Amniotic stem cell (primary cell): Measurements from ENCODE around the gene SLC1A2.

Source experiments
- DNase-seq: peaks from one replicate; lab custom pipeline; 2025; lab: John Stamatoyannopoulos, UW

Gene SLC1A2

DNA sequence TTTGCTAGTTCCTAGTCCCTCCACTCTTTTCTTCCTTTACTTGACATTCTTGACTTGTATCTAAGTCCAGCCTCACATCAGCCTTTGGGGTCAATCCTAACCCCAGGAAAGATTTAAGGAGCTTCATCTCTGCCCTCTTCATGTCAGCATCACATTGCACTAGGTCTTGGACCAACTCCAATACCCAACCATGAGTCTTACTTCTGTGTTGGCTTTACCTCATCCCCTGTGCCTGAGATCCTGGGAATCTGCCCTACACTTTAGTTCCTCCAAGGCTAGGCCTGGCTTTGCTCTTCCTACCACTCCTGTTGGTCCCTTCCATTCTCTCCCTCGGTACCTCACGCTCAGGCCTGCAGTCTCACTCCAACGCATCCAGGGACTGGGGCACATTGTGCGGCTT lies 117.0 kb downstream of the SLC1A2 start:
- no peak for DNase-seq

DNA sequence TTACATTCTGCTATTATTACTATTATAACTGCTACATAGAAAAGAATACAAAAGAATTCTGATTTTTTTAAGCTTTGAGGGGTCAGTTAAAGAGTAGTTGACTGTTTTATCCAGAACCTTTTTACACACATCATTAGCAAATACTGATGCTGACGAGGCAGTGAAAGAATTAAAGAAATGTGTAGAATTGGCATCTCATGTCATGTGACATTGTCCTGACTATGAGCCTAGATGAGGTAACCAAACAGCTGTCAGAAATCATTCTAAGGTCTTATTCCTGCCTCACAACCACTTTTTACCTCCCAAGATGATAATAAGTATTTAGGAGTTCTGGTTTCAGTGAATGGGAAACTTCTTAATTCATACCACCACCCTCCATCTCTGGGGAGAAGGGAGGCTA lies 121.0 kb downstream of the SLC1A2 start:
- no peak for DNase-seq

DNA sequence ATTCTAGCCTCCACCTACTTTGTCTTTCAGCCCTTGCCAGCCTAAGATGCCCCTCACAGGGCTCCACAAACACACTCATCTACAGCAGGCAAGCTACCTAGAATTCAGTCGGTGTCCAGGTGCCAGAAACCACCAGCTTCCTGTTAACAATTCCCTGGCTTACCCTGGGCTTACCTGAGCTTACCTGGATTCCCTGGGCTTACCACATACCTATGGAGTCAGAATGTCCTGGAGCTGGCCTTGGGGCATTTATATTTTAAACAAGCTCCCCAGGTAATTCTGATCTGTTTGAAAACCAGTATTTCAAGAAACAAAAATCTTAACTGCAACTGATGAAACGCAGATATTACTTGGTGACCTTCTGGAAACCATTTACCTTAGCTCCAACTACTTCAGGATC lies 123.6 kb downstream of the SLC1A2 start:
- no peak for DNase-seq

DNA sequence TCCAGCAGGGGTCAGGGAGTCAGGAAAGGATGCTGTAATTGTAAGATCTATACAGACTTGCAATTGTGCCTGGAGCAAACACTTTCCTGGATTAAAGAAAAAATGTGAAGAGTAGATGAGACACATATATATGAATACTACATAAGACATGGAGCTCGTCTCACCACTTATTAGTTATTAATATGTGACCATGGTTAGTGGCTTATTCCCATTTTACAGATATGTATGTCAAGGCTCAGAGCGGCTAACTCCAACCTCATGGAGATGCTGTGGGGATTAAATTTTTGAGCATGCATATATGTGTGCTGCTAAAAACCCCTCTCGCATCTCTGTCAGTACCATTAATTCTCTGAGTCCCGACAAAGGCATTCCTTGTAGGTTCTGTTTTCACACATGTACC lies 125.7 kb downstream of the SLC1A2 start:
- no peak for DNase-seq

DNA sequence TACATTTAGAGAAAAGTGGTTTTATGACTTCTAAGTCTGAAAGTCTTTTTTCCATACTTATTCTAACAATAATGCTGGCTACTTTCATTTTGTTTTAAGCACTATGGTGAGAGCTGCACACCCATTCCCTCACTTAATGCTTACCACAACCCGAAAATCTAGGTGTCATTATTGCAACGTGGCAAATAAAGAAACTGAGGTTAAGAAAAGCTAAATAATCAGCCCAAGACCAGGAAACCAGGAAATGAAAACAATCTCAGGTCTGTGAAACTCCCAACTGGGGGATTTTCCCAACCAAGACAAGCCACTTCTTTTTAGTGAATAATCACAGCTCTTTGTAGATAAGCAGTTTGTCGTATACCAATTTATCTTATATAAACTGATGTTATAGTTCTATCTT lies 126.3 kb downstream of the SLC1A2 start:
- no peak for DNase-seq

DNA sequence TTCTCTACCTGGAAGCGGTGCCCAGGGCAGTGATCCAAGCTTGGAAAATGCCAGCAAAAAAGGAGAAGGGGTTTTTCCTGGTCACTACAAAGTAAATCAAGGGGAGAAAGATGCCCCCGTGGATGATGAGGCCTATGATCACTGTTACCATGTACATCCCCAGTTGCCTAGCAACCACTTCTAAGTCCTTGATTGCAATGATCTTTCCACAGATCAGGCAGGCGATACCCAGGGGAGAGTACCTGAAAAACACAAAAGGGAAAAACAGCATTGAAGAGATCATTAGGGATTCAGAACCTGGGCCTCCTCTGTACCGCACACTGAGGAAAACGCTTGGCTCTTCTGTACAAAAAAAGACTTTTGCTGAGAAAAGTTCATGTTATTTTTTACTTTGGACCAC lies 127.1 kb downstream of the SLC1A2 start:
- DNase-seq = no peak

DNA sequence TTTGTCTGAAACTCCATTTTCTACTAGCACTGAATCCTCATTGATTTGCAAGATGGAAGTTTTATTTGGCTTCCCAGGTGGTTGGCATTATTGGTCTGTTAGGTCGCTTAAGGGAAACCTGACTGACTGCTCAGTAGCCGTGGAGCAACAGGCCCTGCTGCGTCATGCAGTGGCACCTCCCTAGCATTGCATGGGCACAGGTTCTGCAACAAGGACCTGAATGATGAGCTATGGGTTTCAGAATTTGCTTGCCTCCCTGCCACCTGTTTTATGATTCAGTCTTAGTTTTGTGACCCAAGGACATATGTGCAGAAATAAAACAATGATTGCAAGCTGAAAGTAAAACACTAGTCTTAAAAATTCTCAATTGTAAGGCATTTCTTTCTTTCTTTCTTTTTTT lies 128.5 kb downstream of the SLC1A2 start:
- no peak for DNase-seq

DNA sequence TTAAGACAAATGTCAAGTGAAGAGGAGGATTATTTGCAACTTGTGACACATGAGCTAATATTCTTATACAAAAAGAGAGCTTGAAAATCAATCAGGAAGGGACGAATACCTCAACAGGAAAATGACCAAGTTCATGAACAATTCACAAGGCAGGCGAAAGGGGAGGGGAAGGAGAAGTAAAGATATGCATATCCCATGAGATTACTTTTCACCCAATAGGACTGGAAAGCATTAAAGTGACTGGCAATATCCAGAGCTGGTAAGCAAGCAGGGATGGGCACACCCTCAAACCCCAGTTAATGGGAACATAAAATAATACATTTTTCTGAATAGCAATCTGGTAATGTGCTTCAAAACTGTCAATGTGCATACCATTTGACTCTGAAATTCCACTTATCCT lies 129.5 kb downstream of the SLC1A2 start:
- peak; percentile 40 for DNase-seq

DNA sequence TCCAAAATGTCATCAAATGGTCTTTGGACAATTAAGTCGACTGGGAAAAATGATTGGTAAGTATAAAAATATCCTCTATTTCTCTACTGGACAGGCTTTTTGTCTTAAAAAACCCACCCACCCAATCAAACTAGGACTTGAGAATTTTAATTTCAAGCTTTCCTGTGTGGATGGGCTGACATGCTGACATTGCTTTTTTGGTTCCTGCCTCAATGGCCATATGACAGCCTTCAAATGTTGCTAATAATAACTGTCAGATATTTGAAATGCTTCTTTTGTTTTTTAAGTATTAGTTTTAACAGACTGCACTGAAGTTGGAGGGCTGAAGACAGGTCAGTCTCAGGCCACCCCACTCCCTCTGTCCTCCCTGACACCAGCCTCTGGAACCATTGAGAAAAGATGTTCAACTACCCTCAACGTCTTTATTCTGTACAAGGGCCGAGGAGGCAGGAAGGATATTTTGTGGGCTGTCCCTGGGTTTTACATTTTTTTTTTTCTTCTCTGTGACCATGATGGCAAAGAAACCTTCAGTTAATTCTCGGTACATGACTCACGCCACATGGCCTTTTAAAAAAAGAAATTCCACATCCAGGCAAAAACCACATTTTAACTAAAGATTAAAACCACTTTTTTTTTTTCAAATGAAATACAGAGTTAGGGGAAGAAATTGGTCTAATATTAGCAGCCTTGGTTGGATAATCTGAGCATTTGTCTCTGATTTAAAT lies 130.4 kb downstream of the SLC1A2 start:
- peak; percentile 61 for DNase-seq

DNA sequence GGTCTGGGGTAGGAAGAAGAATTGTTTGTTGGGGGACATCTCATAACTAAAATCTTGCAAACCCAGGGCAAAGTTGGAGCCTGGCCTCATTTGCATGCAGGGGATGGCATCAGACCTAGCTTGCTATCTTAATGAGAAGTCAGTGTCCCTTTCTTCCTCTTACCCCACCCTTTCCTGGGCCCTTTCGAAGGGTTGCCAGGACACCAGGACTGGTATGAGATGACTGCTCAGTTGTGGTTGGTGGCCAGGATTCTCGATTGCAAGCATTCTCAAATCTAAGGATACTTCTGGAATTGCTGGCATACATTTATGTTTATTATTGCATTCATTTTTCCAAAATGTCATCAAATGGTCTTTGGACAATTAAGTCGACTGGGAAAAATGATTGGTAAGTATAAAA lies 131.0 kb downstream of the SLC1A2 start:
- no peak for DNase-seq

DNA sequence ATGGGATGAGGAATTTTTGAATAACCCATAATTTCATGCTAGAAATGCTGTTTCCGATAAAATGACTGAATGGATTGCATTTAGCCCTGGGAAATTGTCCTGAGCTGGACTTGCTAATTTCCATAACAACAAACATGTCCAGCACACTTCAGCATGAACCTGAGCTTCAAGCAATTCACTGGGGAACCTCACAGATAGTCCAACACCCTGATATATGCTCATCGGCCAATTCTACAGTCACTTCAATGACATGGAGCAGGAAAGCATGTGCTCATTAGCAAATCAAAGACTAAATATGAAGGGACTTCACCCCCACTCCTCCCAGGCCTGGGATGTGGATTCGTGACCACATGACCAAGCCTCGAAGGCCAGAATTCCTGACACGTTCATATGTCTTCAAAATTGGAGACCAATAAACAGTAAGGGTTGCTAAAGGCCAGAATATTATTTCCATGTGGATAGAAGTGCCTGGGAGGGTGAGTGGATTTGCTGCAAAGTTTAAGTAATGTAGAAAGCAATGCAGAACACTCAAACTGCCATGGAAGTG lies 131.9 kb downstream of the SLC1A2 start:
- no peak for DNase-seq

DNA sequence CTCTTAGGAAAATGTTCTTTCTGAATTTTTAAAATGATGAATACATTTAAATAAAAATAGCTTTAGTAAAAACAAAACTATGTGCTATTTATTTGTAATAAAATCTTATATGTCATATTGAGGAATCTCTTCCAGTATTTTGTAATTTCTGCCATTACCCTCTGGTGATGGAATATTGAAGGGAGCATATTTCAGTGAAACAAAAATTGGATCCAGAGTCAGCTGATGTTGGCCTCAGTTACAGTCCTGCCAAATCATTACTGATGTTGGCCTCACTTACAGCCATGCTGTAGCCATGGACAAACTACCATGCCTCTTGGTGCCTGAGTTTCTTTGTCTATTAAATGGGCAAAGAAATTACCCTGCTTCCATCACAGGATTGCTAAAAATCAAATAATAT lies 133.2 kb downstream of the SLC1A2 start:
- DNase-seq = no peak

DNA sequence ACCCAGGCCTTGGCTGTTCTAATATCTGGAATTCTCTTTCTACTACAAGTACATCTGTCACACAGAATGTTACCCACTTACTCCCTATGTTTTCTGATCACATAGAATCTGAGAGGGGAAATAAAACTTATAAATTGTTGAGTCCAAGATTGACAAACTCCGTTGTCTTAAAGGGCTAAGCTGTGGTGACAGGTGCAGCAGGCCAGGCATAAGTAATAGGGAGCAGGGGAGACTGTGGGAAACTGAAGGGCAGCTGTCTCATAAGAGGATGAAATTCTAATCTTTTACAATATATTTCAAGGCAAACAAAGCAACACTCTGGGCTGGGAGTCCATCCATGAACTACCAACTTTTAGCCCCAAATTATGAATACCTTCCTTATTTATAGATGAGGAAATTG lies 133.9 kb downstream of the SLC1A2 start:
- DNase-seq = no peak

DNA sequence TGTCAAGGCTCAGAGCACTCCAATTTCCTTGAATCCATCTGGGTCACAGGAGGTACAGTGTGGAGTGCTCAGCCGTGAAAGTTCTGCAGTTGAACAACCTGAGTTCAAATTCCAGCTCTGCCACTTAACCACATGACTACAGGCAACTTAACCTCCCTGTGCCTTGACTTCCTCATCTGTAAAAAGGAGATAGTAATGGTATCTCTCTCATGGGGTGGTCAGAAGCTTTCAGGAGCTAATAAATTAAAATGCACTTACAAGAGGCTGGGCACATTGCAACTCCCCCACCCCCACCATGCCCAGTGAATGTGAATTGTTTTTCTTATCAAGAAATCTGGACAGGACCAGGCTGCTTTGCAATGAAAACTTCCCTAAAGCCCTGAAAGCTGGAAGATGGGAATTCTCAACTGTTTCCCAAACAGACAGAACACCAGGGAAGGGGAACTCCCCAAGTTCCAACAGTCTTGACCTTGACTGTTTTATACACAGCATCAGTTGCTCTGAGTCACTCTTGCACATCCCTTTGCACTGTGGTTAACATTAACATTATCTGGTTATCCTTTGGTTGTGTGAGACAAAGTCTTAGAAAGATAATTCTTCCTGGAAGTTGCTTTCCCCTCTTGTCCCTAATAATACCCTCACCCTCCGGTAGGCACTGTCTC lies 137.0 kb downstream of the SLC1A2 start:
- peak; percentile 14 for DNase-seq

DNA sequence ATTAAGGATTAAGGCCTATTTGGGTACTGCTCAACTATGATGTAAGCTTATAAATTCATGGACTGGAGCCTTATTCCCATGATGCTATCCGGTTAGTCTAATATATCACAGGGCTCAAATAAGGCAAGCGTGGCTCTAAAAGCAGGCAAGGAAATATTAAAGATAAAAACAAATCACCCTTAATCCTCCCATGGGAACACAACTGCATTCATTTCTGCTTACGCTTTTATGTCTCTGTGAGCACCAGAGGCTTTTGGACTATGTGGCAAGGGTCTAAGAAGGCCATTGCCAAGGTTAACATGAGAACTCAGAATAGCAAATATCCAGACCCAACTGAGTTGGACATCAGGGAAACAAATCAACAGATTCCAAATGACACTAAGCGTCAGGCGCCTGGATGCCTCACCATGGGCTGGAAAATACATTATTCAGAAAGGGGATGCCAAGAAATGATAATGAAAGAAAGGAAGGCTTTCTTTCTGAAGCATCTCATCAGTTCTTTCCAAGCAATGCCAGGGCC lies 138.1 kb downstream of the SLC1A2 start:
- DNase-seq = no peak

DNA sequence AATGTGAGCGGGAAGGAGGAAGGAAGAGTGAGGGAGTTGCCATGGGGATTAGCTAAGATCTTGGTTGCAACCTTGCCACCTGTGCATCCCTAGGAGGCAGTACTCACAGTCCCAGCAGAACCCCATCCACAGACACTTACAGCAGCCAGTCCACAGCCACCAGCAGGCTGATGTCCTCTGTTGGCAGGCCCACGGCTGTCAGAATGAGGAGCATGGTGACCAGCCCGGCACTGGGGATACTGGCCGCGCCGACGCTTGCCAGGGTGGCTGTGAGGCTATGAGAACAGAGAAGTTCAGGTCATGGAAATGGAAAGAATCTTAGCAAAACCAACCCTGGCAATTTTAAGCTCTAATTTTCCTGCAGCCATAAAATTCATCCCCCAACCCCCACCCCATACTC lies 138.6 kb downstream of the SLC1A2 start:
- no peak for DNase-seq

DNA sequence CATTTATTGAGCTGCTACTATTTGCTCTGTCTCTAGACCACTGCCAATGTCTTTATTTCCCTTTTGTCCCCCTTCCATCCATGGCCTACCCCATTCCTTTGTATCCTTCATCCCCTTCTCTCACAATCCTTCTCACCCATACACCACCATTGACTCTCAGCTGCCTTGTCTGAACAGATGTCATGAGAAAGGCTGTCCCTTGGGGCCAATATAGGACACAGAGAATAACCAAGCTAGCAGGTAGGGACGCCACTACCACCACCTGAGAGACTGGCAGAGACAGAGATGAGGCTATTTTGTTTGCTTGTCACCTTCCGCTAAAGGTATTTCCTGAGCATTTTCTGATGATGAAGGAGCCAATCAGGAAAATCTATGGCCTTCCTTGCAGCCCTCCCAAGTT lies 141.5 kb downstream of the SLC1A2 start:
- DNase-seq = no peak

DNA sequence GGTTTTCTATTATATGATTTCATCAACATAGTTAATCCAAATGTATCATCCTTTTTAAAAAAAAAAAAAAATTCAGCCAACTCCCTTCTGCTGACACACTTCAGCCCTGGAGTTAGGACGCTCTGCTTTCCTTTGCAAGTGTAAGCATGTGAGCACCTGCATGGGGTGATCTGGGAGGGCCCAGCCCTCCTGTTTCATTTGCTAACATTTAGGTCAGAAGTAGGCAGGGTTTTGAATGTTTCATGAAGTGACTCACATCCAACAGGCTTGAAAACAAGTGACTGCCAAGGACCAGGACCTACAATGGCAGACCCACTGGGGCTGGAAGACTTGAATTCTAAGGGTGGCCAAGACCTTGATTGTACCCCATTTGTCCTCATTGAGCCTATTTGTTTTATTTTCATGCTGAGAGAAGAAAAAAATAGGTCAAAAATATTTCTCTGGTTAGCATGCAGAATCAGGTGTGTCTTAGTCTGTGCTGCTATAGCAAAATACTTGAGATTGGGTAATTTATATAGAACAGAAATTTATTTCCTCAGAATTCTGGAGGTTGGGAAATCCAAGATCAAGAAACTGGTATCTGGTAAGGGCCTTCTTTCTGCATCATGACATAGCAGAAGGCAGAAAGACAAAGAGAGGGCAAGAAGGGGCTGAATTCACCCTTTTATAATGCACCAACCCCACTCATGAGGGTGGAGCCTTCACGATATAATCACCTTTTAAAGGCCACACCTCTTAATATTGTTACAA lies 142.8 kb downstream of the SLC1A2 start:
- DNase-seq = no peak

DNA sequence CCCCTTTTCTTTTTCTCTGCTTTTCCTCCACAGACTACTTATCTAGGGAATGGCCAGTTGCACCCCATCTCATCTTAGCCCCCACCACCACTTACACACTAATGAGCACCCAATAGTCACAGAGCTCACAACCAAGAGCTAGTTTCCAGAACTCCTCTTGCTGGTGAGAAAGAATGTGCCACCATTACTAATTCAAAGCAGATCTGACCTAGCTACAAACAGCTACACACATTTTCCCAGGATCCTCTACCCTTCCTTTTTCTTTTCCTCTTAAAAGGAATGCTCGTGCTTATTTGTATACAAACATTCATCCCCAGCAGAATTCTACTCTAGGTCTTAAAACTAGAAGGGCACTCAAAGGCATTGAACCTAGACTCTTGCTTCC lies 143.6 kb downstream of the SLC1A2 start:
- DNase-seq = no peak

DNA sequence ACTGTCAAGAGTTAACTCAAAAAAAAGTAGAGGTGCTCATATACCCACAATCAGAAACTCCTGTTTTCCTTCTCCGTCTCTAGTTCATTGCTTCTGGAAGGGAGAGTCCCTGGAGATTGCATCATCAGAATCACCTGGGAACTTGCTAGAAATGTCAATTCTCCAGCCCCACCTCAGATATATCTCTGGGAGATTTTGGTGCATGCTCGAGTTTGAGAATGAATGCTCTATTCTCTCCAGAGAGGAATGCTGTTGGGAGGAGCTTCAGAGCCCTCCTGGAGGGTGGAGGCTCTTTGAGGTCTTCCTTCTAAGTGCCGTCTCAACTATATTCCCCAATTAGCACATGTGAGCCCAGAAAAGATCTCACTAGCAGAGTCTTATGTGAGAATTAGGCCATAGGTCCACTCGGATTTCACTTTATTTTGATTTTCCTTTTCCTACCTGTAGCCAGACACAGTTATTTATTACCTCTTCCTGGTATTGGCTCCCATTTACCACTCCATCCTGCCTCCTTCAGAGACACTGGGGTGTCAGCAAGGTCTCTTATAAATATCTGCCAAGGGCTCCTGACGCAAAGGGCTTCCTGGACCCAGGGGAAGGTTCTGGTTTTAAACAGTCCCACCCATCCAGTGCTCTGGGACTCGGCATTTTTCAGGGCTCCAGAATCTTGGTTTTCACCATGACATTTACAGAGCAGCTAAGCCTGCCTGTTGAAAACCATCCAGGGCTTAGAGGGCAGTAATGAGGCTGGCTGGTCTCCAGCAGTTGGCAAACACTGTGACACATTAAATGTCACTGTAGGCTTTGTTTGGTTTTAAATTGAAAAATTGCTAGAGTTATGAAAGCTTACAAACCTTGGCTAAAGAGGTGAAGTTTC lies 144.2 kb downstream of the SLC1A2 start:
- no peak for DNase-seq

DNA sequence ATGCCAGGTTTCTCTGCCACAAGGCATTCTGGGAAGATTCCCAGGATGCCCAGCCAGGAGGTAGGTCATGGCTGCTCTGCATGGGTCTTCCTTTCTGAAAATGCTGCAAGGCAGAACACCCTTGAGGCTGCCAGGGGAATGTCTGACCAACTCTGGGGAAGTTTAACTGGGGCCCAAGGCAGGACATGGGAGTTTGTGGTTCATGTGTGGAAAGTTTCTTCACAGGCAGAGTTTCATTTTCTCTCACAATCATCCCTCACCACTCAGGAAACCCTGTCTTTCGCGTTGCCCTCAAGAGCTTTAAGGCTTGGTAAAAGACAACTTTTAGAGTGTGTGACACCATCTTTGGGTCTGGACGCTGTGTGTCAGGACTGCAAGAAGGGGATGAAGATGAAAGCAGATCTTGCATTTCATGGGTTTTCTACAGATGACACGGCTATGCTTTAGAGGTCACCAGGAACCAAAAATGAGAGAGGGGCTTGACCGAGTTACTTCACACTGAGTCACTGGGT lies 146.9 kb downstream of the SLC1A2 start:
- no peak for DNase-seq

DNA sequence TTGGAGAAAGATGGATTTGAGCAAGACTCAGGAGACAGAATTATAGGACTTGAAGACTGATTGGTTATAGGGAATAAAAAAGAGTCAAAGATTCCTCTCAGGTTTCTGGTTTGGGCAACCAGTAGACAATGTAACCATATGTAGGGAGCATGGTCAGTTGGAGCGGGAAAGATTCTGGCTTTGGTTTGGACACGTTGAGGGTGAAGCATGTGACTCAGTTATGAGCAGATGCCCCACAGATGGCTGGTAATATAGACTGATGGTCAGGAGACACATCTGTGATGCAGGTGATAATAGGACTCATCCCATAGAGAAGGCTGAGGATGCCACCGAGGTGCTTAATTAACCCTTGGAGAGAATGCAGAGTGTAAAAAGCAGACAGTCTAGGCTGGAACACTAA lies 148.3 kb downstream of the SLC1A2 start:
- DNase-seq = no peak
